COLO829 (cell line): ENCODE results near the gene STK32C.
"Not testable (repeated sequence)": the region's sequence is repeated elsewhere in the genome, so short reads cannot be mapped to it uniquely, and the experiment has no call there.

Experiments used
- DNase-seq: peaks from one replicate; pipeline ENCODE4 v3.0.0; 2012; ENCODE audit warnings: low spot score

STK32C gene

GRCh38 chr10:132301371-132302330, 6.1 kb downstream of the STK32C start:
- no peak for DNase-seq

GRCh38 chr10:132300582-132300981, 7.2 kb downstream of the STK32C start:
- no peak for DNase-seq

- no peak for DNase-seq
Observed at GRCh38 chr10:132299371-132300336, 8.1 kb downstream of the STK32C start.

GRCh38 chr10:132298038-132298881, 9.5 kb downstream of the STK32C start:
- no peak for DNase-seq

DNA sequence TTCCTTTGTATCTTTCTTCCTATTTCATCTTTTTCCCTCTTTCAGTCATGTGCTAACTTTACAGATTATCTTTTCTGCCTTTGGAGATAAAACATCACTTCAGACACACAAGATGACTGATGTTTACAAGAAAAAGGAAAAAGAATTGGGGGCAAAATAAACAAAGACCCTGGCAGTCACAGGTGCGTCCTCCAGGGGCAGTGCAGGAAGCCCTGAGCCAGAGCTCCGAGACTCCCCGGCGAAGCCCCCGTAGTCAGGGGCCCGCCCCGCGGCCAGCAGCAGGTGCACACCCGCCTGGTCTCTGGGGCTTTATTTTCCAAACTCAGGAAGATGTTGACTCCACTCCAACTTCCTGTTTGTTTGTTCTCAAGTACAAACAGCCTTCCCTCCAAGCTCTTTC, 10.2 kb downstream of the STK32C start:
- no peak for DNase-seq

DNA sequence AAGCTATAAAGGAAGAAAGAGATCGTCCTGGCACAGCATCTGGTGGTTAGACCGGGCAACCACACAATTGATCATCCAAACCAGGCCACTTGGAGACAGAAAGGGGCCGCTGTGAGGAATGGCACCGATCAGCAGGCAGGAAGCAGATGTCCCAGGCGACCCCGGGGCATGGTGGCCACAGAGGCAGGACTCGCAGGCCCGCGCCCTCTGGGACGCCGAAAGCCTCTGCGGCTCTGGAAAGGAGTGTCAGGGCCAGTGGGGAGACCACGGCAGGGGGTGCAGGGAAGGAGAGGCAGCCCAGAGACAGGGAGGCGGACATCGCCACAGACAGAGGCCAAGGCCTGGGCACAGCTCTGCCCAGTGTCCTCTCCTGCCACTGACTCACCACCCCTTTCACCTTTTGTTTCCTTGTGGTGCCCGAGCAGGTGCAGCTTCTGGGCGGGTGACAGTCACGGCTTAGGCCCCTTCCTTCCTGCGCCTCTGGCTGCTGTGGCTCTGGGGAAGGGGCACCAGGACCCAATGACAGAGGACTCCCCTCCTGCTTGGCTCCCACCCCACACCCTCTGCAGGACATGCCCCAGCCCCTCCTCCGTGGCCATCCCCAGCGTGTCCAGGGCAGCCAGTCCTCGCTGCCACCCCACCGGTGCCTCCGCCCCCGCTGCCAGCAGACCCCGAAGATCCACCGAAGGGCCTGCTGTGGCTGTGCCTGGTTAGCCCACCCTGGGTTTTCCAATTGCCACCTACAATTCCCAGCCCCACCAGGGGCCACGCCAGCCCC, 10.9 kb downstream of the STK32C start:
- no peak for DNase-seq

GRCh38 chr10:132295481-132295880, 12.3 kb downstream of the STK32C start:
- not testable (repeated sequence) for DNase-seq

- DNase-seq = no peak
Observed at GRCh38 chr10:132294561-132295318, 13.0 kb downstream of the STK32C start.

DNA sequence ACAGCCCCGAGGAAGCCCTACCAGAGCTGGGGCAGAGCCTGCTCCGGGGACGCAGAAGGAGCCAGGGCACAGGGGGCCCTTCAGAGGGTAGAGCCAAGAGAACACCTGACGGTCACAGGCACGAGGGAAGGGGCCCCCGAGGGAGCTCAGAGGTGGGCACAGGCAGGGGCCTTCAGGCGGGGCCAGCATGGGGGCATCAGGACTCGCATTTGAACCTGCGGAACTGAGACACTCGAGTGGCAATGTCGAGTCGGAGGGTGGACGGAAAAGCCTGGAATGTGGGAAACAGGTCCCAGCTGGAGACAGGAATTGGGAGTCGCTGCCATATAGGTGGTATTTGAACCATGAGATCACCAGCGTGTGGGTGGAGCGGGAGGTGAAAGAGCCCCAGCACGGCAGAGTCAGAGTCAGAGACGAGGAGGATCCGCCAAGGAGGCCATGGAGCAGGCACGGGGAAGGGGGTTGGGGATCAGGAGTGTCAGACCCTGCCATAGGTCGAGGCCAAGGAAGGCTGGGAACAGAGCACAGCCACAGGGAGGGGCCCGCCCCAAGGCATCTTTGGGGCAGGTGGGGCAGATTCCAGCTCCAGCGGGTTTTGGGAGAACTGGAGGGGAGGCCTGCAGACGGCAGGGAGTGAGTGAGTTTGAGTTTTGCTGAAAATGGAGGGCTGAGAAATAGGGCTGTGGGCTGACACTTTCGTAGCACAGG, 13.8 kb downstream of the STK32C start:
- DNase-seq = no peak

GRCh38 chr10:132293201-132293812, 14.4 kb downstream of the STK32C start:
- no peak for DNase-seq

GRCh38 chr10:132292287-132293200, 15.2 kb downstream of the STK32C start:
- no peak for DNase-seq

- DNase-seq = no peak
Observed at GRCh38 chr10:132291826-132292225, 15.9 kb downstream of the STK32C start.

GRCh38 chr10:132290631-132291030, 17.1 kb downstream of the STK32C start:
- DNase-seq = no peak

DNA sequence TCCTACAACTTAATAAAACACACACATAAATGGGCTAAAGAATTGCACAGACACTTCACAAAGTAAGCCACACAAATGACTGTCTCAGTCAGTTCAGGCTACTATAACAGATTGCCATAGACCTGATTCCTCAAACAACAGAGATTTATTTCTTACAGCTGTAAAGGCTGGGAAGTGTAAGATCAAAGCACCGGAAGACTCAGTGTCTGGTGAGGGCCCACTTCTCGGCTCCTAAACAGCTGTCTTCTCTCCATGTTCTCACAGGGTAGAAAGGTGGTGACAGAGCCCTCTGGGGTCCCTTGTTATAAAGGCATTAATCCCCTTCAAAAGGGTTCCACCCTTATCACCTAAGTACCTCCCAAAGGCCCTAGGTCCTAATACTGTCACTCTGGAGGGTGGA, 18.3 kb downstream of the STK32C start:
- DNase-seq = no peak

DNA sequence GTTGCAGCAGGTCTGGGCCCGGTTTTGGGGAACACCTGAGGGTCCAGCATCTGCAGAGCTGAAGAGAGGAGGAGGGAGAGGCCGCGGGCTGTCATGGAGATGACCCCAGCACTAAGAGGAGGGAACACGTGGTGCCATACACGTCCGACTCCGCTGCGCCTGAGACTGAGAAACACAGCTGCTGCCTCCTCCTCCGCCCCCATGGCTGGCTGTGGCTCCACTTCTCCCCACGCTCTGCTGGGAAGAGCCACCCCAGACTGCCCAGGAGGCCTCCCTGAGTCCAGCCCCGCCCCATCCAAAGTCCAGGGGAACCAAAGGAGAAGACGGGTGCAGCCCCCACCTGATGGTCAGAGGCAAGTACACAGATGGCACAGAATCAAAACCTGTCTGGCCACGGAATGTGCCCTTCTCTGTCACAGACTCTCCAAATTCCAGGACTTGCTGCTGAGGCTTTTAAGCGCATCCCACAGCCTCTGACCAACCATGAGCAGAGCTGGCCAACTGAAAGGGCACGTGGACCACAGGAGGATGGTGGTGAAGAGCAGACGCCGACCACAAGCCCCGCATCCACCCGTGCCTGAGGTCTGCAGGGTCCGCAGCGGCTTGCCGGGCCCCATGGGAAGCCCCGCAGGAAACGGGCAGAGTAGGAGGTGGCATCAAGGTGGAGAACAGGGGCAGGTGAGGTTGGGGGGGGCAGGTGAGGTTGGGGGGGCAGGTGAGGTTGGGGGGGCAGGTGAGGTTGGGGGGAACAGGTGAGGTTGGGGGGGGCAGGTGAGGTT, 24.0 kb downstream of the STK32C start:
- DNase-seq = no peak

- no peak for DNase-seq
Observed at GRCh38 chr10:132282667-132283603, 24.8 kb downstream of the STK32C start.
